ENCODE data around the gene NECAB3.

NECAB3 gene

GRCh38 chr20:33663161-33664084, 10.8 kb downstream of the NECAB3 start:
- peak; percentile 59 for DNase-seq

DNA sequence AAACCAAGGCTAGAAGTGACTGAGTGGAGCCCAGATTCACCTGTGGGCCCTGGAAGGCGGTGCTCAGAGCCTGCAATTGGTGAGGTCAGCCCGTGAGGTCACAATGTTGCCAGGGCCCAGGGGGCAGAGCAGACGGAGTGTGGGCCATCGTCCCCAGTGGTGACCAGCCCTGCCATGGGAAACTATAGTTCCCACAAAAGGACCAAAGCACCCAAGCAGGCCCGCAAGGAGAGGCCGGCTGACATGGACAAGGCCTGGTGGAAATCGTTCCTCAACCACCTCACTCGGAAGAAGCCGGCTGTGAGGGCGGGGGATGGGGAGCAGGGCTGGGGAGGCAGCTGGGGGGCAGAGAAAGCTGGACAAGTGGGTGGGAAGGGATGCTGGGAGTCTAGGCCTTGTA, 12.1 kb downstream of the NECAB3 start, which contains the start of gene C20orf144:
TSS of gene C20orf144 (plus strand) at position 156 of the 400 bp plus-strand sequence. CDS start at position 175, 19 bp downstream.
- no peak for DNase-seq

- DNase-seq: no peak
Observed at GRCh38 chr20:33660685-33661058, 13.6 kb downstream of the NECAB3 start.

- no peak for DNase-seq
Observed at GRCh38 chr20:33660035-33660684, 14.1 kb downstream of the NECAB3 start.

GRCh38 chr20:33659341-33660034, 14.7 kb downstream of the NECAB3 start:
- DNase-seq: no peak

DNA sequence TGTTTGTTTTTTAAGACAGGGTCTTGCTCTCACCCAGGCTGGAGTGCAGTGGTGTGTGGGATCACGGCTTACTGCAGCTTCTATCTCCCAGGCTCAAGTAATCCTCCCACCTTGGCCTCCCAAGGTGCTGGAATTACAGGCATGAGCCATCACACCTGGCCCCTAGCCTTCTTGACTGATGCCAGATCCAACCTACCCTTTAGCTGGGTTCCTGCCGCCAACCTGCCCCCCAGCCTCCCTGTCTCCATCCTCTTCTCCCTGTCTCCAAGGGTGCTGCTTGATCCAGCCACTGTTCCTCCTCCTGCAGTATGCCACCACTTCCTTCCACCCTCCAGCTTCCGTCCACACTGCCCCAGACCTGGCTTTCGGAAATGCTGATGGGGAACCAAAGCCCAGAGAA, 15.3 kb downstream of the NECAB3 start:
- DNase-seq: no peak

DNA sequence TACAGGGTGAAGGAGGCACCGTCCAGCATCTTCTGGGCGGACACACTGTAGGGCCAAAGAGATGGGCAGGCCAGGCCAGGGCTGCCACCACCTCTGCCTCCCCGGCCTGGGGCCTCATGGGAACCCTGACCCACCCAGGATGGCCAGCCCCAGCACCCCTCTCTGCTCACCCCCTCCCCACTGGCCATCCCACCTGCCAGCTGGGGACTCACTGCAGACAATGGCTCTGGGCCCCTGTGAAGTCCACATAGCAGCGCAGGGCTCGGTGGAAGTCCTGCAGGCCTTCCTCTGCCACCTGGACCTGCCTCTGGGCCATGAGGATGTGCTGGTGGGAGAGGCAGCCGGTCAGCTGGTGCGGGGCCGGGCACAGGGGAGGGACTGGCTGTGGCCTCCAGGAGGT, 15.7 kb downstream of the NECAB3 start:
- DNase-seq: no peak

DNA sequence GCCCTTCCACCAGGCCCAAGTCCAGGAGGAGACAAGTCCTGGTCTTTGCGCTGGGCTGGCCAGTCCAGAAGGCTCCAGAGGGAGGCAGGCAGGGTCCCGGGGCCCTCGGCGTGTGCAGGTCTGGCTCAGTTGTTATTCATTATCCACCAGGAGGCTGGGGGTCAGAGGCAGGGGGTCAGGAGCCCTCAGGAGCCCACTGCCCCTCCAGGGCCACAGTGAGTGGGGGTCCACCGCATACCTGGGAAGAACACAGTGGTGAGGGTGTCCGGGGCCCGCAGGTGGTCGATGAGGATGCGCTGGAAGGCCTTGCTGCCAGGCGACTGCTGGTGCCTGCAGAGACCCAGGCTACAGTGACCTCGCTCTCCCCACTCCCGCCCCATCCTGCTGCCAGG, 16.5 kb downstream of the NECAB3 start:
- DNase-seq: no peak

DNA sequence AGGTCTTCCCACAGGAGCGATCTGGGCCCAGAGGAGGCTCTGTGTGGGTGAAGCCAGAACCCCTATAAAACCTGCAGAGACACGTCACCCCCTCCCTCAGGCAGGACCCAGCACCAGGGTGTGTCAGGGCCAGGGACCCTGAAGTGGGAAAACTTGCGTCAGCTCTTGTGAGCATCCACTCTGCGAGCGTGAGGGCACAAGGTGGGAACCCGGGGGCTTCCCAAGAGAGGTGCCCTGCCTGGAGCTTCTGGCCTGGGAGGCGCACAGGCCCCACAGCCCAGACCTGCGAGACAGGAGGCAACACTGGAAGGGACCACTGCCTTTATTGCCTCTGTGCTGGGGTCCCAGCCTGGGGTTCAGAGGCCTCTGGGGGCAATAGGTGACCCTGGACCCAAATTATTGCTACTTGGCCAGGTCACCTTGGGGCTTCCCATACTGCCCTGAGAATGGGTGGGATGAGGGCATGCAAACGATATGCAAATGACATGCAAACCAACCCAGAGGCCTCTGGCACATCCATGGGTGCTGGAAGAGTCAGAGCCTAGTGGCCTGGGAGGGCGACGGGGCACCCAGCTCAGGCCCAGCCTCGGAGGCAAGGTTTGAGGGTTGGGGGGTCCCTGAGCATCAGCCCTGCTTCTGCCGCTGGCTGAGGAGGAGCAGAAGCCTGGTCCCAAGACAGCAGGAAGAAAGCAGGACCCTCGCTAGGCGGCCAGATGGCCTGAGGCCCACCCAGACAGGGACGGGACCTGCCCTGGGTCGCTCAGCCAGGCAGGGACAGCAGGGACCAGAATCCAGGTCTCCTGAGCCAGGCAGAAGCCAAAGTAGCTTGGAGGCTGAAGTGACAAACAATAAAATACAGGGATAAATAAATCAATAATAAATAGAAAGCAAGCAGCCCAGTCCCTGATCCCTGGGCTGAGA, 17.2 kb downstream of the NECAB3 start:
- DNase-seq: no peak

GRCh38 chr20:33656010-33656782, 18.0 kb downstream of the NECAB3 start:
- no peak for DNase-seq

DNA sequence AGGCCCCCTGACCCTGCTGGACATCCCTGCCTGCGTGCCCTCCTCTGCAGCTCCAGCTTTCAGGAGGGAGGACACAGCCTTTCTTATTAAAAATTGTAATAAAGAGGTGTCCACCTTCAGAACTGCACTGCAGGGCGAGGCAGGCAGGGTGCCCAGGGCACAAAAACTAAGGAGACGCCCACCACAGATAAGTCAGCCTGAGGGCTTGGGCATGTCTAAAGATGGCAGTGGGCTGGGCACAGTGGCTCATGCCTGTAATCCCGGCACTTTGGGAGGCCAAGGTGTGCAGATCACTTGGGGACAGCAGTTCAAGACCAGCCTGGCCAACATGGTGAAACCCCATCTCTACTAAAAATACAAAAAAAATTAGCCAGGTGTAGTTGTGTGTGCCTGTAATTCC, 19.1 kb downstream of the NECAB3 start:
- DNase-seq: no peak

DNA sequence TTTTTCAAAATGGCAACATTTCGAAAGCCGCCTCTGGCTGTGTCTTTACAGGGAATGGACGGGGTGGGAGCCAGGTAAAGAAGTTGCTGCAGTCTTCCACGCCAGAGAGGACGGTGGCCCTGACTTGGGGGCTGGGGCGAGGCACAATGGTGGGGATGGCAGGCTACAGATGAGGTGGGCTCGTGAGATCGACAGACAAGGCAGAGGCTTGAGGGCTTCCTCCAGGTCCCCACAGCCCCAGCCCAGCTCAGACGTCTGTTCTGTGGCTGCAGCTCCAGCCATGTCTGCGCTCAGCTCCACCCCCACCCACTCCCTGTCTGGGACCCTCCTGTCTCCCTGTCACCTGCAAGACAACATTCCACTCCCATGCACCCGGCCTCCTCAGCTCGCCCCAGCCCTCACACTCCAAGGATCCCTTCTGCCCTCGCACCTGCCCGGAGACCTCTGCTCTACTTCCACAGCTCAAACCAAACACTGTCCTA, 19.5 kb downstream of the NECAB3 start:
- no peak for DNase-seq

DNA sequence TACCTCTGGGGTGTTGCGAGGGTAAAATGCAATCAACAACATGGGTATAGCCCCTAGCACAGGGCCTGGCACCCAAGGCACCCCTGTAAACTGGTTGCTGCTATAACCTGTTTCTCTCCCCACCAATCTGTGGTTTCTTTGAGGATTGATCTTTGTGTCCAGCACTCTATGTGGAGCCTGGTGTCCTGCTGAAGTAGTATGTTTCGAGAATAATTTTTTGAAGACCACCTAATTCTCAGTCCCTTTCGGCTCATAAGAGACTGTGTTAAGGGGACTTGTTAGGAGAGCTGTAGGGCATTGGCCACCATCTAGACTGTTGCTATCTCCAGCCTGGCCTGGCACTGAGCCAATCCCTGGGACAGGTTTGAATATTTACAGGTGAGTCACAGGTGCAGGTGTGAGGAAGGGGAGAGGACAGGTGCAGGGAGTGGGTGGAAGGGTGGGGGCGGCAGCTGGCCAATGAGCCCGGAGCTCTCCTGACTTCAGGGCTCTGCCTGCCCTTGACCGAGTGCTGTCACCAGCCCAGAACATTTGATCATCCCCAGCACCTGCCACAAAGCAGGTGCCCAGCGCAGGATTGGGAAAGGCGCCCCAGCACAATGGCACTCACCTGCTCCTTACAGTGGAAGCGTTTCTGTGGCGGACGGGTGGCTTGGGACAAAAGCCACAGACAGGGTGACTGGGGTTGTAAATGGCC, 20.2 kb downstream of the NECAB3 start:
- DNase-seq: peak; percentile 60

DNA sequence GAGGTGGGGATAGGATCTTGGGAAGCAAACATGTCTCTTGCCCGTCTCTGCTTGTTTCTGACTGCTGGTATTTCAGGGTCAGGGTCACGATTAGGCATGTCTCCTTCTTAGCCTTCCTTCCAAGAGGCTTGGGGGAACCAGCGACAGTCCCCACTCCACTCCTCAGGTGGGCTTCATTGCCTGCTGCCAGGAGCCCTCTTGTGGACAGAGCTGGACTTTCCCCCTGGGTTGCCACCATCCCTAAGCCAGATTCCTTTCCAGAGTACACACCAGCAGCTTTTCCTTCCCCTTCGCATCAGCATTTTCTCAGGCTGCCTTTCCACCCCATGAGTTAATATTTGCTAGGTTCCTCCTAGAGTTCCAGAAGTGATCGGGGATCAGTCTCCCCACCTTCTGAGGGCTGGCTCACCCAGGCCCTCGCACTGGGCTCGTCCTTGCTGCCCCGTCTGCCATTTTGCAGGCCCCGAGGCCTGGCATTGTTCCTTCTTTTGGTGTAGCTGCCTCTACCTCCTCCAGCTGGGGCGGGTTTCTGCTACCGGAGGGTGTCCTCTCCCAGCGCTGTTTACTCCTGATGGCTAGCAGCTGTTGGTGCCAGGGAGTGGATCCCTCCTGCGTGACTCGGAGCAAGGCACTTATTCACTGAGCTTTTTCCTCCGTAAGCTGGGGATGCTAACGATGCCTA, 20.9 kb downstream of the NECAB3 start:
- peak; percentile 66 for DNase-seq

- DNase-seq: no peak
Observed at GRCh38 chr20:33651562-33652048, 22.6 kb downstream of the NECAB3 start.

DNA sequence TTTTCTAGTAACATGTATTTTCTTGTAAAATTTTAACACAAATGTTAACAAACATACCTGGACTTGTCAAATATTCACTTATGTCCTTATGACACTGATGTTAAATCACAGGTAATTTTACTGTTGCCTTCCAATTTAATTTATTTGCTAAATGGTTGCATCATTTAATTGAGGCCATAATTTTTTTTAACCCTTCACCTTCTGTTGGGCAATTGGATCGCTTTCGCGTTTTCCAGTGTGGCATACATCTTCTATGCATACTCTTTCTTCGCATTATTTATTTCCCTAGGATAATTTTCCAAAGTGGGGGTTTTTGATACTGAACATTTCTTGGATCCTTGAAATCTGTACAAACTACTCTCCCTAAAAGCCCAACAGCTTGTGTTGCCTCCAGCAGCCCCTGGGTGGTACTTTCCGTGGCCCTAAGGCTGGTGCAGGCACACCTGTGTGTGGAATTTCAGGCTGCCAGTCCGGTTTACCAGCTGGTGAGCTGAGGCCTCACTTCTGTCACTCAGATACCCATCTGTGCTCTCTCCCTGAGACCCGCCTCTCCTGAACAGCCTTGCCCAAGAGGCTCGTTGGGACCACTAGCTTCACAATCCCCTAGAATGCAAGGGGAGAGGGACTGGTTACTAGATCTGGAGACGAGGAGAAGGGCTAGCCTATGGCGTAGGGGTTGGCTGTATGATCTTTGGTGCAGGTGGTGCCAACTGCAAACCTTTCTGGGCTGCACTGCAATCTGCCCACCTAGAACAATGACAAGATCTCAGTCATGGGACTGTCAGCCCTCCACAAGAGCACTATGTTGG, 23.3 kb downstream of the NECAB3 start:
- DNase-seq: no peak

DNA sequence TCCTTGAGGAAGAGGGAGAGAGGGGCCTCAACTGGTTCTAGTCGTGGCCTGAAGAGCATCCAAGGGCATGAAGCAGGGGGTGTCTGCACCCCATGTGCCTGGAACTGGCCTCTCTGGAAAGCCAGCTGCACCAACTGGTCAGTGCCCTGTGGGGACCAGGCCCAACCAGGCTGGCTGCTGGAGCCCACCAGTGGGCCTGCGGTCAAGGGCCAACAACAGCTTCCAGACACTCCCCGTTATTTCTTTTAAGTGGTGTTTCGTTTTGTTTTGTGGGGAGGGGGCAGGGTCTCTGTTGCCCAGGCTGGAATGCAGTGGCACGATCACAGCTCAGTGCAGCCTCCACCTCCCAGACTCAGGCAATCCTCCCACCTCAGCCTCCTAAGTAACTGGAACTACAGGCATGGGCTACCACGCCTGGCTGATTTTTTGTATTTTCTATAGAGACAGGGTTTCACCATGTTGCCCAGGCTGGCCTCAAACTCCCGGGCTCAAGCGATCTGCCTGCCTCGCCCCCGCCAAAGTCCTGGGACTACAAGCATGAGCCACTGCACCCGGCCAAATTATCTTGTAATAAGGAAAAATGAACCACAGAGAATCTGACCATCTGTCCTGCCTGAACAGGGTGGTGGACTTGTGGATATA, 24.0 kb downstream of the NECAB3 start:
- DNase-seq: no peak

GRCh38 chr20:33649201-33649681, 25.0 kb downstream of the NECAB3 start:
- DNase-seq: no peak

Data from NCI-H1092 (cell line).